DMS153 treated with DMSO at 0.1 percent for 48 hours (cell line): ENCODE measurements around the gene PDE4D.

Experiments used
- DNase-seq: peaks from one replicate; lab custom pipeline; 2025; ENCODE audit not compliant: unreplicated experiment; lab: John Stamatoyannopoulos, UW

The PDE4D gene

GRCh38 chr5:59274106-59274636, 619.4 kb downstream of the PDE4D start:
- DNase-seq: no peak

DNA sequence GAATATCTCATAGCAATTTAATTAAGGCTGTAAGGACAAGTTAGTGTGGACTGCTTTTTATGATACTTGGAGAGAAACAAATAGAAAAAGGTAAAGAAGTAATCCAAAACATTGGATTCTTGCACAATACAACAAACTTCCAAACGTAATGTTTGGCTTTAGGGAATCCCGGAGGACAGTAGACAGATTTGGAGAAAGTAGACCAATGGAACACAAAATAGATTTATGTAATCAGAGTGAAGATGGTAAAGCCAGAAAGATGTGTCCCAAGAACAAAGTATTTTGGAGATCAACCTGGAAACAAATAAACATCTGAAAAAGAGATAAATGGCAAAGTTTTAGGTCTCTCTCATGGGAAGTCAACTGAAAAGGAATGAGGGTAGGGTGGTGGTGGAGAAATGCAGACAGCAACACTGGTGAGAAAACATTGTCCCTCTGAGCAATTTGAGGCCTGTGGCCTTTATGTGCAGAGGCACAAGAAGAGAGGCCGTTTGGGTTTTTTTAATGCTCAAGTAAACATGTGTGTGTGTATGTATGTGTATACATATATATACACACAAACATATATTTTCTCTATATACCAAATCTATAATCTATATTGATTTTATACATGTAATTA, 620.6 kb downstream of the PDE4D start:
- no peak for DNase-seq

GRCh38 chr5:59268756-59269415, 624.6 kb downstream of the PDE4D start:
- no peak for DNase-seq

DNA sequence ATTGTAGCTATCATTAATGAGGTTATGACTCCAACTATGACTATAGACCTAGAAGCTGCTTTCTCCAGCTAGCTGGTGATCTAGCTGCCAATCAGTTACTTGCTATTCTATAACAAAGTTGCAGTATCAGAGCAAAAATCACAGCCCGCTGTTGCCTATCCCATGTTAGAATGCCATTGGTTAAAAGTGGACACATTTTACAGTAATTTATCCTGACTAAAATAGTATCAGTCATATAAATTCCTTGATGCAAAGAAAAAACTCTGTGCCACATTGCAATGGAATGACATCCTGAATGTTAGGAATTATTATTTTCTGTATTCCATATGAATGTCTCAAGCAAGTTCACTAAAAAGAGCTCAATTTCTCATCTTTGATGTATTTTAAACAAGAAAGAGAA, 626.5 kb downstream of the PDE4D start:
- DNase-seq: no peak

DNA sequence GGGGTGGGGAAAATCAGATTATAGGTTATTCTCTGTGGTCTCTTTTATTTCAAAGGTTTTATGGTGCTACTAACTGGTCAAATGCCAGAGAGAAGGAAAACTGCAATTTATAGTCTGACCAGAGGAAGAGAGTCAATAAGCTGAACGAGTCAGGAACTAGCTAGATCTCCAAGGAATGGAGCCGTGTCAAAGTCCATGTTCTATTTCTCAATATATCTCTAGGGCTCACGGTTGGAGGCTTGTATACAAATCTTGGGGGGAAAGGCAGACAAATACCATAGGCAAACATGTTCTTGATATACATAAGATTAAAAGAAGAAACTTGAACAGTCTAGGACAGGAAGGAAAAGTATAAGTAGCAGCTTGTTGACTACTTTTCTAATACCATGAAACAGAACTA, 627.1 kb downstream of the PDE4D start:
- no peak for DNase-seq

DNA sequence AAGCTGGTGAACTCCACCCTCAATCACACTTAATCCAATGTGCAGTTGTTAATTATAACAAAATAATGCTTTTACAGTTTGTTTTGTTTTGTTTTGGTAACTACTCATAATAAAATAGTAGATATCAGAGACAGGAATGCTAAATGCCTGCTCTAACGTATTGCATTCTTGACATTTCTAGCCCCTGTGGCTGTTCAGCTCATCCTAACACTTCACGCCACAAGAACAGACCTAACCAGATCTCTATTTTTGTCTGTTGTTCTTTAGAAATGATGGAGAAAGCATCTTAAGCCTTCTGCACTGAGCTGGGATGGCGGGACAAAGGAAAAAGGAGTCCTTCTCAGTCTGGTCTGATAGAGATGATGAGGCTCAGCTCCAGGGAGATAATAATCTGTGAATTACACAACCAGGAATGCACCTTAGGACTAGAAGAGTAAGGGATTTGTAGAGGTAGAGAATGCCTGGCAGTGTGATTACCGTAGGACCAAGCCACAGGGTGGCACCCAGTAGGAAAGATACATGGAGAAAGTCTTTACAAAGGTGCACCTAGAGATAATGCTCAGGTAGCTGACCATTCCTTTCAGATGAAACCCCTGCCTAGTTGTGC, 628.8 kb downstream of the PDE4D start:
- no peak for DNase-seq

GRCh38 chr5:59264013-59264412, 629.5 kb downstream of the PDE4D start:
- DNase-seq: no peak

- DNase-seq: no peak
Measured at GRCh38 chr5:59261969-59262368, 631.6 kb downstream of the PDE4D start.

DNA sequence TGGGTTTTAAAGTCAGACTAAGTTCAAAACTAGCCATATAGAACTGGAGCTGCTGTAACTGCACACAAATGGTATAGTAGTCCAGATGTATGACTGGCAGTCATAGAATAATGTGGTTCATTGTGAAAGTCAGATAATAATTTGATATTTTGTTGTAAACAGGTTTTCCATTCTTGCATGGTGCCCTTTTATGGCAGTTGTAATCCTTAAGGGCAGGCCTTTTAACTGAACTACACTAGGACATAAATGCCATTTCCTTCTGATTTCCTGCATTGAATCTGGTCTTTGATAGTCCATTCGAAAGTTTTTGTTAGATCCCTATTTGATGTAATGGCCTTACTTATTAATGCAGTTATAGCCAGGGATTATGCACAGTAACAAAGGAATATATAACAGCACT, 632.6 kb downstream of the PDE4D start:
- no peak for DNase-seq

GRCh38 chr5:59260200-59260599, 633.3 kb downstream of the PDE4D start:
- DNase-seq: no peak

- DNase-seq: no peak
Measured at GRCh38 chr5:59259237-59259636, 634.3 kb downstream of the PDE4D start.

DNA sequence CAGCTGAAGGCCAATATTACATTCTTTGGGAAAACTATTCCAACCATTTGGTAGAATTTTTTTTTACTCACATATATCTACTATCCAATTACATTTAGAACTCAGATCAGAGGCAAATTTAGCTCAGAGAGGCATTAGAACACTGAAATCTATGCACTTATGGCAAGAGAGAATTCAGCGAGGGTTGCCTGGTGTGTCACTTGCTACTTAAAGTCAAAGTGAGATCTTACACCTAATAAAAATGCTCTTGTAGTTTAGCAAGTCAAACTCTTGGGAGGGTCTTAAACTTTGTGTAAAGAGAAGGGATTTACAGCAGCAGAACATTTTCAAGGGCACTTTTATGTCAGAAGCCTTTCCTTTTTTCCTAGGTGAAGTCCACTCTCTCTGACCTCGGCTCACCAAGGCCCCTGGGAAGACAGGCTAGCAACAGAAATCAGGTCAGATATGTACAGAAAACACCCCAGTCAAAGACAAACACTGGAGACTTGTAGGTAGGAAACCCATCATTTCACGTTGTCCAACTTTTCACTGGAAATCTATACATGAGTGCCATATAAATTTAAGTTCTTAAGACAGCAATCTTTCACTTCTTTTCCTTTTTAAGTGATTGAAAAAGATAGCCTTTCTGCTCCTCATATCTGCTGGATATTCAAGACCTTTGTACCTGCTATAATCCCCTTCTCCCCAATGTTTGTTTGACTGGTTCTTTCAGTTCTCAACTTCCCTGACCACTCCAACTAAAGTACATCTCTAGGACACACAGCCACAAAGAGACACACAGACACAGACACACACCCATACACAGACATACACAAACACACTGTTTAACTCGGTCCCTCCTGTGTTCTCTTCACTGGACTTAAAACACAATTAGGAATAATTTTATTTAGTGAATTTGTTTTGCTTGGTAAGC, 635.8 kb downstream of the PDE4D start:
- DNase-seq: no peak

DNA sequence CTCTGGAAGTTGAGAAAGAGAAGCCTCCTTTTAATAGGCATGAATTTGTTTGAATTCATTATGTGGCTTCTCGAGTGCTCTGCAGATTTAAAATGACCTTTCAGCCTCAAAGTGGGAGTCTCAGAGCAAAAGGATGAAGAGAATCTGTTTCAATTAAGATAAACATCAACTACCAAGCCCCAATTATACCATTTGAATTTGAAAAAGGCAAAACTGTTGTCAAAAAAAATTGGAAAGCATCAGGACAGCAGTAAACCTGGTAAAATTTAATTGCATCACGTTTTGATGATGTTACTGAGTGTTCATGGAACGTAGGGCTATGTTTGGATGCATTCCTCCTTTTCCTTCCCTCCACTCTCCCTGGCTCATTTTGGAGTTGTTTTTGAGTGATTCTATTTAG, 637.2 kb downstream of the PDE4D start:
- DNase-seq: no peak

DNA sequence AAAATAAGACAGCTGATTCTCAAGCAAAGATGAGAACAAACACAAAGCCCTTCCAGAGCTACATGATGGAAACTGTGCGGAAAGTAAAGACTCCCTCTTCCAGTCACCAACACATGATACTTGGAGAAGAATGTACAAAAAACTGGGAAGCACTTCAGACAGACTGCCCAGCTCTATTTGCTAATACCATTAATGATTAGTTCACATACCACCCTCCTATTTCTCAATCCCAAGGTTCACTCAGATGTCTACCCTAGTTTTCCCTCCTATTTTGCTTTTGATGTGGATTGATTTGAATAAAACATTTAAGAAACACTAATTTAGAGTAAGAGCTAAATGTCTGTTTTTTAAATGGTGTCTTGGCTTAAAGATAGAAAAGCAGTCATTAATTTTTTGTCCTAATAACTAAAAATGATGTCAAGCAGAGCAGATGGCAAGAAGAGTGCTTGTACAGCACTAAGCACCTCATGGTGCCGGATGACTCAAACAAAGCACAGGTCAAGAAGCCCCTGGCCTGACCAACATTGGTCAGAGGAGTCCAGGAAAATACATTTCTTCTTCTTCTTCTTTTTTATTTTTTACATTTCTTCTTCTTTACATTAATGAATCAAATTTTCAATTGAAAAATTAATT, 639.4 kb downstream of the PDE4D start:
- no peak for DNase-seq

DNA sequence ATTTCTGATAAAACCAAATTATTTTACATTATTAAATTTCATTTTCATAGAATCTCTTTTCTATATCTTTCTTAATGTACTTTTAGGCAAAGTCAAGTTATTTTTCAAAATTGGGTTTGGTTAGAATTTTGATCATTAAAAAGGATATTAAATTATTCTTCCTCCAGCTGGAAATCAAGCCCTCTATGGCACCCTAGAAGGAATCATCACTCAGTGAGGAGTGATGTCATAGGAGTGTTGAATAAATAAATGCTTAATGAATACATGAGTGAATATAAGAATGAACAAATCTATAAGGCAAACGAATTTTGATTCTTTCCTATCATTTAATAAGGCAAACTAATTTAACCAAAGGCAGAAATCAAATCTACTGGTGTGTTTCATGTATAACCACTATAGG, 639.9 kb downstream of the PDE4D start:
- DNase-seq: no peak

DNA sequence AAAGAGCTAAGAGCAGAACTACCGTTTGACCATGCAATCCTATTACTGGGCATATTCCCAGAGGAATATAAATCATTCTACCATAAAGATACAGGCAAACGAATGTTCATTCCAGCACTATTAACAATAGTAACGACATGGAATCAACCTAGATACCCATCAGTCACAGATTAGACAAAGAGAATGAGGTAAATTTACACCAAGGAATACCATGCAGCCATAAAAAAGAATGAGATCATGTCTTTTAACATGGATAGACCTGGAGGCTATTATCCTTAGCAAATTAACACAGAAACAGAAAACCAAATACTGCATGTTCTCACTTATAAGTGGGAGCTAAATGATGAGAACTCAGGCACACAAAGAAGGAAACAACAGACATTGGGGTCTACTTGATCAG, 641.9 kb downstream of the PDE4D start:
- no peak for DNase-seq

- DNase-seq: no peak
Measured at GRCh38 chr5:59249726-59250125, 643.8 kb downstream of the PDE4D start.

GRCh38 chr5:59249160-59249559, 644.4 kb downstream of the PDE4D start:
- no peak for DNase-seq

DNA sequence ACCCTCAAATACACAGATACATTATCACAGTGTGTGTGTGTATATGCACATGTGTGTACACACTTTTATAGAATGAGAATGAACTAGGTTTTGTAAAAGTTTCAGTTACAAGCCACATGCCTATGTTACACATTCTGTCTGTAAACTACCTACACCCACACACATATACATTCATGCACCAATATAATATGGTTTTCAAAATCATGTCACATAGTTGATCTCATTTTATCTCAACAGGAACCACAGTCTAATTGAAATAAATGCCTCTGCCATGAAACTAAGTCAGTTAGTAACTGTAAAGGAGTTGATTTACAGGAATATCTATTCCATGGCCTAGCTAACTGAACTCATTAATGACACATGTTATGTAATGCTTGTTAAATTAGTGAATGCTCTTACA, 646.6 kb downstream of the PDE4D start:
- no peak for DNase-seq

DNA sequence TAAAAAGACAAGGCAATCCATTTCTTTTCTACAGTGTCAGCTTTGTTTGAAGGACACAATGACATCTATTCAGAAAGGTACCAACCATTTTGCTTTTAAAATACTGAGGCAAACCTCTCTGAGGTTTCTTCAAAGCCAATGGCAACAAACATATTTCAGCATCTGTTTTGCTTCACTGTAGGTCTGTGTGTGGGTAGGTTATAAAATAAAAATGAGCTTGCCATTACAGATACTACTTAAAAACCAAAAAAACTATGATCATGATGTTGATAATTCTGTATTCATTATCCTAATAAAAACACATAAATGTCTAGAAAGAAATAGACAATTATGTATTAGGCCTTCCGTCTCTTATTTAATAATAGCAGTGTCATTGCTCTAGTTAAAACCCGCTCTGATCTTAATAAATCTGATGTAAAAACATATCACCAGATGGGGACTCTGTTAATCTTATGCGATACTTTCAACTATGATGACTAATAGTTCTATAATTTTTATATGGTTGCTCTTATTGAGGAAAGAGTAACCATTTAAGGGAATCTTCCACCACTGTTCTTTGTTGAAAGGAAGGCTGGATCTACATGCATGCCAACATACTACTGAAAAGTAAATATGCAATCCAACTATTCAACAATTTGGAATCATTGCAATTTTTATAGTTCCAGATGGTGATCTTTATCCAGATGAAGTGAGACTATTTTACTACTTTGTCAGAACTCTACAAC, 647.2 kb downstream of the PDE4D start:
- no peak for DNase-seq
